HG02678 (cell line): ENCODE results near the gene TRIM34.
"Not testable (repeated sequence)": the region's sequence is repeated elsewhere in the genome, so short reads cannot be mapped to it uniquely, and the experiment has no call there.

Experiments
- ATAC-seq: cut with Tn5 transposase; IDR thresholded peaks from one replicate; pipeline ENCODE4 v1.9.1; 2021; ENCODE audit warnings: mild to moderate bottlenecking, moderate library complexity; ENCODE audit not compliant: unreplicated experiment

The TRIM34 gene

GRCh38 chr11:5624489-5625279, at the start of gene TRIM34:
Gene TRIM34, plus strand, starts transcription at chr11:5625001. Its CDS starts 7,331 bp downstream, at chr11:5632332.
- peak; percentile 96 for ATAC-seq

GRCh38 chr11:5575152-5575551, 49.6 kb upstream of the TRIM34 start:
- no peak for ATAC-seq

DNA sequence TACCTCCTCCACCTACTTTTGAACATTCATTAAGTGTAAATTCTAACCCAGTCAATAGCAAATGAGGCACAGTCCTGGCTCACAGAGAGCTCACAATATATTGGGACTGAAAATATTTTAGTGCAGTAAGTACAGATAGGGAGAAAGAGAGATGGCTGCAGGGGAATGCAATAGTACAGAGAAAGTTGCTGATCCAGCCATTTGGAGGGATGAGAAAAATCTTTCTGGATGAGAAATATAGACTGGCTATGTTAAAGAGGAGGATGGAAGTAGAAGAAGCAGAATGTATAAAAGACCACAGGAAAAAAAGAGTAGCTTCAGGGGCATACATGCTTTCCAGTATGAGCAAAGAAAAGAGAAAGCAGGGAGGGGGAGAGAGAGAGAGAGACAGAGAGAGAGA, 47.7 kb upstream of the TRIM34 start:
- ATAC-seq: no peak

DNA sequence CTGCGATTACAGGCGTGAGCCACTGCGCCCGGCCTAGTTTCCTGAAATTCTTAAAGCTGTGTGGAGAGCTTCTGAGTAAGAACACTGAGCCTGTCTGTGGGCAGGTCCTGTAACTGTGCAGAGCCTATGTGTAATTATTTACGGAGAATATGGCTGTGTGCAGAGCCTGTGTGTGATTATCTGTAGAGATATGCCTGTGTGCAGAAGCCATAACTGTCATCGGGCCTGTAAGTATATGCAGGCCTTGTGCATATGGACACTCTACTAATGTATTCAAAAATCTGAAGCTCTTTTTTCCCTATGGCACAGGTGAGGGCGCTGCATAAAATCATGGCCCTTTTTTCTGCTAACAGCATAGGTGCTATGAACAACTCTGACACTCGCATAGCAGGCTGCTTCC, 44.2 kb upstream of the TRIM34 start, which contains the start of gene OR52B6:
OR52B6 (plus strand) TSS at position 301 of the 400 bp plus-strand sequence; CDS start at position 301, 0 bp downstream.
- no peak for ATAC-seq

GRCh38 chr11:5581014-5581413, 43.8 kb upstream of the TRIM34 start:
- ATAC-seq: no peak

GRCh38 chr11:5584458-5584857, 40.3 kb upstream of the TRIM34 start:
- ATAC-seq: not testable (repeated sequence)

- not testable (repeated sequence) for ATAC-seq
Measured at GRCh38 chr11:5589906-5590305, 34.9 kb upstream of the TRIM34 start.

DNA sequence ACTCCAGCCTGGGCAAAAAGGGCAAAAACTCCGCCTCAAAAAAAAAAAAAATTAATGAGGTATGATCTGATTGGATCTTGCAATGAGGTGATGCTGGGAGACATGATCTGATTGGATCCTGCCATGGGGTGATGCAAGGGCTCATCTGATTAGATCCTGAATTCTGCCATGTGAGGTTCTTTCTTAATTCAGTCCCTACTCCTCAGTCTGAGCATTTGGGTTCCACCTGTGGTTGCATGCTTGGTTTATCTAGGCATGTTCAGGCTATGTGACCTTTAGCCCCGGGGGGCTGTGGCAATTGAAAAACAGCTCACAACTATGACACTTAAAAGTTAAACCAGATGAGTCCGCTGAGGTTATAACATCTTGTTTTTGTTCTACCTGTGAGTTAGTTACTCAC, 33.2 kb upstream of the TRIM34 start:
- ATAC-seq: no peak

GRCh38 chr11:5592615-5593014, 32.2 kb upstream of the TRIM34 start:
- no peak for ATAC-seq

GRCh38 chr11:5593146-5593545, 31.7 kb upstream of the TRIM34 start:
- no peak for ATAC-seq

- ATAC-seq: peak; percentile 48
Measured at GRCh38 chr11:5596607-5597201, 28.1 kb upstream of the TRIM34 start, which contains the start of gene TRIM6. Gene TRIM6, plus strand, starts transcription at chr11:5596637. Its CDS starts 261 bp downstream, at chr11:5596898.

GRCh38 chr11:5597953-5598352, 26.8 kb upstream of the TRIM34 start:
- no peak for ATAC-seq

GRCh38 chr11:5600374-5600851, 24.4 kb upstream of the TRIM34 start:
- peak; percentile 89 for ATAC-seq

DNA sequence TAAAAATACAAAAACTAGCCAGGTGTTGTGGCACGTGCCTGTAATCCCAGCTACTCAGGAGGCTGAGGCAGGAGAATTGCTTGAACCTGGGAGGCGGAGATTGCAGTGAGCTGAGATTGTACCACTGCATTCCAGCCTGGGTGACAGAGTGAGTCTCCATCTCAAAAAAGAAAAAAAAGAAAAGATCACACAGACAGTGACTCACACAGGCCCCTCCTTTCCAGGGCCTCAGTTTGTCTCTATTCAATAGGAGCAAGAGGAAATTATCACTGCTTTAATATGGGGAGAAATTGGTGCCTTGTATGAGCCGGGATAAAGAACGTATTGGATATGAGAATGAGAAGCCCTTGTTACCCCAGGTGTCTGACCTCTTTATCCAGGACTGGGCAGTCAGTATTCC, 22.0 kb upstream of the TRIM34 start:
- not testable (repeated sequence) for ATAC-seq

- no peak for ATAC-seq
Measured at GRCh38 chr11:5603326-5603725, 21.5 kb upstream of the TRIM34 start.

DNA sequence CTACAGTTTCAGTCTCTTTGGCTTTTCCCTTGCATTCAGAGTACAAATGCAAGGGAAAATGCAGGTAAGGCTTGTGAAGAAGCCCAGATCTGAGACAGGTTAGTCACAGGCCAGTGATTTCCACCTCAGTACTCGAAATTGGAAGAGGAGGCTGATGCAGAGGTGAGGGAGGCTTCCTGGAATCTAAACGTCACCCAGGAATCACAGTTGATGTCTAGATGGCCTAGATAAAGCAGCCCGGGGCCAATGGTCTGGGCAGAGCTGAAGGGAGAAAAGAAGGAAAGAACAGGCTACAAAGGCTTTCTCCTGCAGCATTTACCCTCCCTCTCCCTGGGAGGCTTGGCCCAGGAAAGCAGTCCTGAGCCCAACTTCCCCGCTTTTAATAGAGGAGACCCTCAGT, 19.9 kb upstream of the TRIM34 start:
- ATAC-seq: no peak

GRCh38 chr11:5605849-5606248, 19.0 kb upstream of the TRIM34 start:
- no peak for ATAC-seq

DNA sequence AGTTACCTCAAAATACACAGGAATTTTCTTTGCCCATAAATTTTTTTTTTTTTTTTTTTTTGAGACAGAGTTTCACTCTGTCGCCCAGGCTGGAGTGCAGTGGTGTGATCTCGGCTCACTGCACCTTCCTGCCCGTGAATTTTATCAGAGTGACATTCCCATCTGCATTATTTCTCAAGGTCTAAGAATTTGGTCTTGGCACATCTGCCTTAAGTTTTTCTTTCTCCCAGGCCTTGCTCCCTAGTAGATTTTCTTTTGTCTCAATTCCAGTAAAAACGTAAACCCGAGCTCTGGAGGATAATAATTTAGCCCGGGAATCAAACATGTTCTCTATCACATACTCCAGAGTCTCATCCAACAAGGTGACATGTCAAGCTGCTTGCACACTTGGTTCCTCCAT, 16.0 kb upstream of the TRIM34 start:
- ATAC-seq: no peak

DNA sequence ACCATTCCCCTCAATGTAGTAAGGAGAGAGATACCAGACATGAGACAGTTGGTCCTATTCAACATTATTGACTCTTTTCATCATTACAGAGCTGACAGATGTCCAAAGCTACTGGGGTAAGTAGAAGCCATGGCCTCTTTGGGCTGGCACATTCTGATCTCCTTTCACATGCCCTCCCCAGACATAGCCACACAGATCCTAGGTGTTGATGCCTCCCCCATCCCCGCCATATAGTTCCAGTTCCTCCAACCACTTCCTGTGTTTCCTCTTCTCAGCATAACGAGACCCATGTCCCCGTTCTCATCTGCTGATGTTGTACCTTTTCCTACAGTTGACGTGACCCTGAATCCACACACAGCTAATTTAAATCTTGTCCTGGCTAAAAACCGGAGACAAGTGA, 14.4 kb upstream of the TRIM34 start:
- ATAC-seq: no peak

DNA sequence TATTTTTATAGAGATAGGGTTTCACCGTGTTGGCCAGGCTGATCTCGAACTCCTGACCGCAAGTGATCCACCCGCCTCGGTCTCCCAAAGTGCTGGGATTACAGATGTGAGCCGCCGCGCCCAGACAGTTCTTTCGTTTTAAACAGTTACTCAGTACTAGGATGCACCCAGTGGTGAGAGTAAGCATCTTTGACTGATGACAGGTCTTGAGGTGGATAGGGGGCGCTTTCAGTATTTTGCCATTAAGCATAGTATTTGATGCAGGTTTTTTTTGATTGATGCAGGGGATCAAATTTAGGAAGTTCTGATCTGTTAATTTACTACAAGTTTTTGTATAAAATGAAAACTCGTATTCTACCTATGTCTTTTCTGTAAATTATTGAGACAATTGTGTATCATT, 13.2 kb upstream of the TRIM34 start:
- no peak for ATAC-seq

DNA sequence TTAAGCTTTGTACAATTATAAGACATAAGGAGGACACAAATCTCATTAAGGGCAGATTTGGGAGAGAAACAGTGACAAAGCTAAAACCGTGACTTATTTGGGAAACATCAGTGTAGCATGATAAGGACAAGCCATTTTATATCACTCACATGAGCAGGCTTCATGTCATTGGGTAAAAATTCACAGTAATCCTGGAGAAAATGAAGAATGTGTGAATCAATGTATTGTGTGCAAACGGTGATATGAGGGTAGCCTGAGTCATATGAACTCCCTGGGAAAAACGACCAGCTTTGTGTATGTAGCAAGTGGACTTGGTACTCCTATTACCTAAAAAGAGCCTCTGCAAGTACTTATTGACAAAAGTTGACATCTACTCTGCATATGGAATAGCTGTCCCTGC, 6.0 kb upstream of the TRIM34 start:
- ATAC-seq: no peak
